ENCODE measurements around the gene MS4A7. TPM values are rescaled to one million over a fixed set of nuclear protein-coding genes. Genes with fewer than 3 reads are reported as not detected.

Gene MS4A7
- total RNA-seq, 1 experiment from 2014 or later, result 0.31 TPM

DNA sequence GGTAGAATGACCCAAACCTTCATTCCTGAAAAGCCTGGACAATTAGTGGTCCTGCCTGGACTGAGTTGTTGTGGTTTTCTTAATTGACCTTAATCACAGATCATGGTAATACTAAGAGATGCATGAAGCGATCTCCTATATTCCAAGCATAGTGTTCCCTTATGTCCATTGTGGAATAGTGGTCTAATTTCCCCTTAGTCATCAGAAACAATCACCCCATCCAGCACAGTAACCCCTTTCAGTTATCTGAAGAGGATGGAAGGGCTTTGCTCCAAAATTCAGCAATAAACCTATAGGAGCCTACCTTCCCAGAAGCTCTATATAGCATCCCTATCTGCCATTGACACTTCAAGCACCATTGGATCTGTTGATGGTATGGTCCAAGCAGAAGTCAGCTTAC is 44.3 kb downstream of the MS4A7 start:
- no peak overlapping the region for H3K27ac Mint-ChIP-seq
- DNase-seq (ENCODE audit: low spot score) (no peak), ATAC-seq (no peak)
- TF ChIP-seq, protein P1, sequence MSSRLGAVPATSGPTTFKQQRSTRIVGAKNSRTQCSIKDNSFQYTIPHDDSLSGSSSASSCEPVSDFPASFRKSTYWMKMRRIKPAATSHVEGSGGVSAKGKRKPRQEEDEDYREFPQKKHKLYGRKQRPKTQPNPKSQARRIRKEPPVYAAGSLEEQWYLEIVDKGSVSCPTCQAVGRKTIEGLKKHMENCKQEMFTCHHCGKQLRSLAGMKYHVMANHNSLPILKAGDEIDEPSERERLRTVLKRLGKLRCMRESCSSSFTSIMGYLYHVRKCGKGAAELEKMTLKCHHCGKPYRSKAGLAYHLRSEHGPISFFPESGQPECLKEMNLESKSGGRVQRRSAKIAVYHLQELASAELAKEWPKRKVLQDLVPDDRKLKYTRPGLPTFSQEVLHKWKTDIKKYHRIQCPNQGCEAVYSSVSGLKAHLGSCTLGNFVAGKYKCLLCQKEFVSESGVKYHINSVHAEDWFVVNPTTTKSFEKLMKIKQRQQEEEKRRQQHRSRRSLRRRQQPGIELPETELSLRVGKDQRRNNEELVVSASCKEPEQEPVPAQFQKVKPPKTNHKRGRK (CRISPR knock-in tag; IDR thresholded peaks at IDR 0.05; ENCODE audit: borderline replicate concordance), result no peak
- no peak for TF ChIP-seq ATF1 (CRISPR knock-in tag; IDR thresholded peaks at IDR 0.05)
- TF ChIP-seq, protein P2, sequence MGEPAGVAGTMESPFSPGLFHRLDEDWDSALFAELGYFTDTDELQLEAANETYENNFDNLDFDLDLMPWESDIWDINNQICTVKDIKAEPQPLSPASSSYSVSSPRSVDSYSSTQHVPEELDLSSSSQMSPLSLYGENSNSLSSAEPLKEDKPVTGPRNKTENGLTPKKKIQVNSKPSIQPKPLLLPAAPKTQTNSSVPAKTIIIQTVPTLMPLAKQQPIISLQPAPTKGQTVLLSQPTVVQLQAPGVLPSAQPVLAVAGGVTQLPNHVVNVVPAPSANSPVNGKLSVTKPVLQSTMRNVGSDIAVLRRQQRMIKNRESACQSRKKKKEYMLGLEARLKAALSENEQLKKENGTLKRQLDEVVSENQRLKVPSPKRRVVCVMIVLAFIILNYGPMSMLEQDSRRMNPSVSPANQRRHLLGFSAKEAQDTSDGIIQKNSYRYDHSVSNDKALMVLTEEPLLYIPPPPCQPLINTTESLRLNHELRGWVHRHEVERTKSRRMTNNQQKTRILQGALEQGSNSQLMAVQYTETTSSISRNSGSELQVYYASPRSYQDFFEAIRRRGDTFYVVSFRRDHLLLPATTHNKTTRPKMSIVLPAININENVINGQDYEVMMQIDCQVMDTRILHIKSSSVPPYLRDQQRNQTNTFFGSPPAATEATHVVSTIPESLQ (CRISPR knock-in tag; IDR thresholded peaks at IDR 0.05), result no peak
- TF ChIP-seq ESRRA (CRISPR knock-in tag; IDR thresholded peaks at IDR 0.05; ENCODE audit: borderline replicate concordance), result no peak
- TF ChIP-seq, protein P3, sequence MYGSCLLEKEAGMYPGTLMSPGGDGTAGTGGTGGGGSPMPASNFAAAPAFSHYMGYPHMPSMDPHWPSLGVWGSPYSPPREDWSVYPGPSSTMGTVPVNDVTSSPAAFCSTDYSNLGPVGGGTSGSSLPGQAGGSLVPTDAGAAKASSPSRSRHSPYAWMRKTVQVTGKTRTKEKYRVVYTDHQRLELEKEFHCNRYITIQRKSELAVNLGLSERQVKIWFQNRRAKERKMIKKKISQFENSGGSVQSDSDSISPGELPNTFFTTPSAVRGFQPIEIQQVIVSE (CRISPR knock-in tag; IDR thresholded peaks at IDR 0.05; ENCODE audit: borderline replicate concordance), result no peak
- TF ChIP-seq MYBL2 (CRISPR knock-in tag; IDR thresholded peaks at IDR 0.05), result no peak
- TF ChIP-seq, protein P4, sequence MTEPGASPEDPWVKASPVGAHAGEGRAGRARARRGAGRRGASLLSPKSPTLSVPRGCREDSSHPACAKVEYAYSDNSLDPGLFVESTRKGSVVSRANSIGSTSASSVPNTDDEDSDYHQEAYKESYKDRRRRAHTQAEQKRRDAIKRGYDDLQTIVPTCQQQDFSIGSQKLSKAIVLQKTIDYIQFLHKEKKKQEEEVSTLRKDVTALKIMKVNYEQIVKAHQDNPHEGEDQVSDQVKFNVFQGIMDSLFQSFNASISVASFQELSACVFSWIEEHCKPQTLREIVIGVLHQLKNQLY (CRISPR knock-in tag; IDR thresholded peaks at IDR 0.05), result no peak
- no peak for TF ChIP-seq GABPB1 (CRISPR knock-in tag; IDR thresholded peaks at IDR 0.05)
- no peak for TF ChIP-seq TEAD1 (CRISPR knock-in tag; IDR thresholded peaks at IDR 0.05)
- TF ChIP-seq SMAD4 (CRISPR knock-in tag; IDR thresholded peaks at IDR 0.05), result no peak
- ChIA-PET CTCF (no interaction called here), POLR2A (no interaction called here)
- no peaks in the 10 kb centered on the region for H3K36me3 Mint-ChIP-seq
- H3K27me3 Mint-ChIP-seq (ENCODE audit: low read depth), result no peaks in the 10 kb centered on the region
- no peaks in the 10 kb centered on the region for H3K4me1 Mint-ChIP-seq
- H3K4me3 Mint-ChIP-seq, result no peak overlapping the region
- H3K9me3 Mint-ChIP-seq, result peaks cover 17% of the 10 kb centered on the region

DNA sequence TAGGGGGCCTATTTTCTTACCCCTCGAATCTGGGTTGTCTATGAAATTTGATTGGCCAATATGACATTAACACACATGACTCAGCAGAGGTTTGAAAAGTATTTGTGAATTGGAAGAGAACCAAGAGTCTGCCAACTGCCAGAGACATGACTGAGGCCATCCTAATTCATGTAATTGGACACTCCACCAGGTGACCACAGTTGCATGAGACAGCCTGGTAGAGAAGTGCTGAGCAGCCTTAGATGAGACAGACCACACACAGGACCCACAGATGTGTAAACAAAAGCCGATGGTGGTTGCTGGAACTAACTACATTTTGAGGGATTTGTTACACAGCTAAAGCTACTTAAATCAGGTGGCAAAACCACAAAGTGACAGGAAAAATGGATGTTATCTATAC is 50.2 kb downstream of the MS4A7 start:
- H3K9me3 Mint-ChIP-seq, result peaks cover 3% of the 10 kb centered on the region; the same call in 1 of the 2 replicates
- no peak for TF ChIP-seq NR3C1 (CRISPR knock-in tag; conservative IDR thresholded peaks at IDR 0.05; ENCODE audit: low read depth)
- no peak for TF ChIP-seq ETV6 (CRISPR knock-in tag; IDR thresholded peaks at IDR 0.05)
- TF ChIP-seq FOXP1 (CRISPR knock-in tag; IDR thresholded peaks at IDR 0.05; ENCODE audit: borderline replicate concordance), result no peak
- TF ChIP-seq FOXJ3 (CRISPR knock-in tag; IDR thresholded peaks at IDR 0.05; ENCODE audit: borderline replicate concordance), result no peak
- TF ChIP-seq ZNF423 (CRISPR knock-in tag; IDR thresholded peaks at IDR 0.05), result no peak
- TF ChIP-seq JAZF1 (CRISPR knock-in tag; IDR thresholded peaks at IDR 0.05), result no peak
- no peak for TF ChIP-seq ZNF121 (CRISPR knock-in tag; IDR thresholded peaks at IDR 0.05)
- TF ChIP-seq, protein P5, sequence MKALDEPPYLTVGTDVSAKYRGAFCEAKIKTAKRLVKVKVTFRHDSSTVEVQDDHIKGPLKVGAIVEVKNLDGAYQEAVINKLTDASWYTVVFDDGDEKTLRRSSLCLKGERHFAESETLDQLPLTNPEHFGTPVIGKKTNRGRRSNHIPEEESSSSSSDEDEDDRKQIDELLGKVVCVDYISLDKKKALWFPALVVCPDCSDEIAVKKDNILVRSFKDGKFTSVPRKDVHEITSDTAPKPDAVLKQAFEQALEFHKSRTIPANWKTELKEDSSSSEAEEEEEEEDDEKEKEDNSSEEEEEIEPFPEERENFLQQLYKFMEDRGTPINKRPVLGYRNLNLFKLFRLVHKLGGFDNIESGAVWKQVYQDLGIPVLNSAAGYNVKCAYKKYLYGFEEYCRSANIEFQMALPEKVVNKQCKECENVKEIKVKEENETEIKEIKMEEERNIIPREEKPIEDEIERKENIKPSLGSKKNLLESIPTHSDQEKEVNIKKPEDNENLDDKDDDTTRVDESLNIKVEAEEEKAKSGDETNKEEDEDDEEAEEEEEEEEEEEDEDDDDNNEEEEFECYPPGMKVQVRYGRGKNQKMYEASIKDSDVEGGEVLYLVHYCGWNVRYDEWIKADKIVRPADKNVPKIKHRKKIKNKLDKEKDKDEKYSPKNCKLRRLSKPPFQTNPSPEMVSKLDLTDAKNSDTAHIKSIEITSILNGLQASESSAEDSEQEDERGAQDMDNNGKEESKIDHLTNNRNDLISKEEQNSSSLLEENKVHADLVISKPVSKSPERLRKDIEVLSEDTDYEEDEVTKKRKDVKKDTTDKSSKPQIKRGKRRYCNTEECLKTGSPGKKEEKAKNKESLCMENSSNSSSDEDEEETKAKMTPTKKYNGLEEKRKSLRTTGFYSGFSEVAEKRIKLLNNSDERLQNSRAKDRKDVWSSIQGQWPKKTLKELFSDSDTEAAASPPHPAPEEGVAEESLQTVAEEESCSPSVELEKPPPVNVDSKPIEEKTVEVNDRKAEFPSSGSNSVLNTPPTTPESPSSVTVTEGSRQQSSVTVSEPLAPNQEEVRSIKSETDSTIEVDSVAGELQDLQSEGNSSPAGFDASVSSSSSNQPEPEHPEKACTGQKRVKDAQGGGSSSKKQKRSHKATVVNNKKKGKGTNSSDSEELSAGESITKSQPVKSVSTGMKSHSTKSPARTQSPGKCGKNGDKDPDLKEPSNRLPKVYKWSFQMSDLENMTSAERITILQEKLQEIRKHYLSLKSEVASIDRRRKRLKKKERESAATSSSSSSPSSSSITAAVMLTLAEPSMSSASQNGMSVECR (CRISPR knock-in tag; IDR thresholded peaks at IDR 0.05; ENCODE audit: borderline replicate concordance), result no peak
- TF ChIP-seq GTF2I (CRISPR knock-in tag; conservative IDR thresholded peaks at IDR 0.05), result no peak
- no peak for TF ChIP-seq HMGA2 (CRISPR knock-in tag; IDR thresholded peaks at IDR 0.05)
- no peak for TF ChIP-seq CREB1 (CRISPR knock-in tag; IDR thresholded peaks at IDR 0.05)
- no peak overlapping the region for H3K4me3 Mint-ChIP-seq
- ATAC-seq (no peak), DNase-seq (ENCODE audit: low spot score) (no peak)
- ChIA-PET POLR2A (no interaction called here), CTCF (no interaction called here)
- peaks cover 8% of the 10 kb centered on the region for H3K4me1 Mint-ChIP-seq
- no peak overlapping the region for H3K27ac Mint-ChIP-seq
- H3K36me3 Mint-ChIP-seq, result no peaks in the 10 kb centered on the region
- no peaks in the 10 kb centered on the region for H3K27me3 Mint-ChIP-seq (ENCODE audit: low read depth)
